H9 (cell line): ENCODE data around the gene KAZN. TPM values are rescaled to one million over a fixed set of nuclear protein-coding genes. Genes with fewer than 3 reads are reported as not detected.

Source experiments
- DNase-seq: peaks from one replicate; pipeline ENCODE4 v3.0.0-alpha.2; 2017
- H2AFZ ChIP-seq: one replicate; pipeline ENCODE4 v1.6.1; 2013; ENCODE audit warnings: mild to moderate bottlenecking, low read length, control low read depth, moderate library complexity
- H2AK5ac ChIP-seq: 2 replicates; pipeline ENCODE4 v1.6.1; 2013; ENCODE audit warnings: low read length, control low read depth, mixed read lengths; ENCODE audit not compliant: insufficient read length
- H2BK120ac ChIP-seq: one replicate; pipeline ENCODE4 v1.6.1; 2013; ENCODE audit warnings: low read depth, mild to moderate bottlenecking, low read length, control low read depth, inconsistent platforms; ENCODE audit not compliant: poor library complexity, severe bottlenecking
- H2BK12ac ChIP-seq: 2 replicates; pipeline ENCODE4 v1.6.1; 2013; ENCODE audit warnings: low read length, control low read depth, mixed read lengths, low read depth; ENCODE audit not compliant: insufficient read length
- H2BK15ac ChIP-seq: 2 replicates; pipeline ENCODE4 v1.6.1; 2013; ENCODE audit warnings: low read depth, low read length, control low read depth
- H2BK20ac ChIP-seq: one replicate; pipeline ENCODE4 v1.6.1; 2013; ENCODE audit warnings: low read depth, mild to moderate bottlenecking, low read length, control low read depth, inconsistent platforms; ENCODE audit not compliant: poor library complexity, severe bottlenecking
- H2BK5ac ChIP-seq: 2 replicates; pipeline ENCODE4 v1.6.1; 2013; ENCODE audit warnings: low read length, control low read depth, mixed read lengths; ENCODE audit not compliant: insufficient read length
- H3K14ac ChIP-seq: 2 replicates; pipeline ENCODE4 v1.6.1; 2013; ENCODE audit warnings: low read length, control low read depth; ENCODE audit not compliant: insufficient read depth
- H3K18ac ChIP-seq: 2 replicates; pipeline ENCODE4 v1.6.1; 2013; ENCODE audit warnings: low read depth, mild to moderate bottlenecking, mixed read lengths, low read length, control low read depth; ENCODE audit not compliant: insufficient read length
- H3K23ac ChIP-seq: 2 replicates; pipeline ENCODE4 v1.6.1; 2013; ENCODE audit warnings: low read length, control low read depth, mixed read lengths, low read depth; ENCODE audit not compliant: insufficient read length
- H3K23me2 ChIP-seq: 2 replicates; pipeline ENCODE4 v1.6.1; 2013; ENCODE audit warnings: low read depth, mild to moderate bottlenecking, mixed read lengths, low read length, control low read depth; ENCODE audit not compliant: insufficient read length, poor library complexity, severe bottlenecking
- H3K27ac ChIP-seq: 2 replicates; pipeline ENCODE4 v1.5.1; 2013; ENCODE audit warnings: low read length, control low read depth, mixed read lengths, low read depth; ENCODE audit not compliant: insufficient read length
- H3K27me3 ChIP-seq: 2 replicates; pipeline ENCODE4 v1.6.1; 2013; ENCODE audit warnings: low read length, control low read depth, inconsistent platforms; ENCODE audit not compliant: insufficient read depth
- H3K4ac ChIP-seq: 2 replicates; pipeline ENCODE4 v1.6.1; 2013; ENCODE audit warnings: low read depth, mild to moderate bottlenecking, control low read depth, inconsistent platforms, low read length, moderate library complexity
- H3K4me1 ChIP-seq: 2 replicates; pipeline ENCODE4 v1.6.1; 2013; ENCODE audit warnings: low read length, control low read depth, inconsistent platforms; ENCODE audit not compliant: insufficient read depth
- H3K4me2 ChIP-seq: 2 replicates; pipeline ENCODE4 v1.6.1; 2013; ENCODE audit warnings: low read length, control low read depth, mixed read lengths; ENCODE audit not compliant: insufficient read length, insufficient read depth
- H3K56ac ChIP-seq: 2 replicates; pipeline ENCODE4 v1.6.1; 2013; ENCODE audit warnings: low read depth, mild to moderate bottlenecking, mixed read lengths, low read length, control low read depth; ENCODE audit not compliant: insufficient read length
- H3K79me1 ChIP-seq: 2 replicates; pipeline ENCODE4 v1.6.1; 2013; ENCODE audit warnings: low read depth, mild to moderate bottlenecking, moderate library complexity, low read length, control low read depth, inconsistent platforms; ENCODE audit not compliant: insufficient read depth, poor library complexity, severe bottlenecking
- H3K79me2 ChIP-seq: 2 replicates; pipeline ENCODE4 v1.6.1; 2013; ENCODE audit warnings: low read length, control low read depth, inconsistent platforms; ENCODE audit not compliant: insufficient read depth
- H3K9ac ChIP-seq: 2 replicates; pipeline ENCODE4 v1.6.1; 2013; ENCODE audit warnings: low read length, control low read depth, mixed read lengths; ENCODE audit not compliant: insufficient read length; ENCODE audit errors: extremely low read depth
- H3K9me3 ChIP-seq: one replicate; pipeline ENCODE4 v1.6.1; 2013; ENCODE audit warnings: low read depth, low read length, inconsistent platforms; ENCODE audit not compliant: control insufficient read depth
- H3T11ph ChIP-seq: one replicate; pipeline ENCODE4 v1.6.1; 2013; ENCODE audit warnings: mild to moderate bottlenecking, low read length, control low read depth, inconsistent platforms
- H4K20me1 ChIP-seq: one replicate; pipeline ENCODE4 v1.6.1; 2013; ENCODE audit not compliant: control insufficient read depth, insufficient read length, insufficient read depth
- H4K5ac ChIP-seq: 2 replicates; pipeline ENCODE4 v1.6.1; 2013; ENCODE audit warnings: low read depth, mild to moderate bottlenecking, mixed read lengths, low read length, control low read depth; ENCODE audit not compliant: insufficient read length
- H4K8ac ChIP-seq: replicated peaks from 2 replicates; pipeline ENCODE4 v1.6.1; 2013; ENCODE audit warnings: low read length, control low read depth, mixed read lengths, low read depth; ENCODE audit not compliant: insufficient read length
- H4K91ac ChIP-seq: 2 replicates; pipeline ENCODE4 v1.6.1; 2013; ENCODE audit warnings: low read depth, mild to moderate bottlenecking, moderate library complexity, mixed read lengths, low read length, control low read depth; ENCODE audit not compliant: insufficient read length
- H3K27ac Mint-ChIP-seq, 3 experiments: 2 replicates in 2 of 3; 3 replicates in 1 of 3; pipeline ENCODE4 v1.8.0; 2020 to 2021; ENCODE audit warnings: mixed read lengths in 3 of 3, mild to moderate bottlenecking in 1 of 3, moderate library complexity in 1 of 3
- H3K27me3 Mint-ChIP-seq: 2 replicates; pipeline ENCODE4 v1.8.0; 2021; ENCODE audit warnings: low read depth, mild to moderate bottlenecking, moderate library complexity, mixed read lengths
- H3K36me3 Mint-ChIP-seq, 3 experiments: 2 replicates in 2 of 3; 3 replicates in 1 of 3; pipeline ENCODE4 v1.8.0; 2020 to 2021; ENCODE audit warnings: low read depth in 3 of 3, mixed read lengths in 3 of 3; ENCODE audit not compliant: insufficient read depth in 1 of 3
- H3K4me1 Mint-ChIP-seq, 2 experiments: 2 replicates each; pipeline ENCODE4 v1.8.0; 2020; ENCODE audit warnings: mixed read lengths in 2 of 2
- H3K4me3 Mint-ChIP-seq, 2 experiments: 2 replicates in 1 of 2; 3 replicates in 1 of 2; pipeline ENCODE4 v1.8.0; 2020 to 2021; ENCODE audit warnings: mild to moderate bottlenecking in 2 of 2, mixed read lengths in 2 of 2, moderate library complexity in 1 of 2
- H3K9me3 Mint-ChIP-seq, 2 experiments: 2 replicates in 1 of 2; 3 replicates in 1 of 2; pipeline ENCODE4 v1.8.0; 2020; ENCODE audit warnings: mild to moderate bottlenecking in 2 of 2, mixed read lengths in 2 of 2, moderate library complexity in 1 of 2
- CTCF ChIP-seq: fragments of 200-600 bp; sonication (generic); conservative IDR thresholded peaks from 3 replicates; pipeline ENCODE4 v1.8.0; 2021; ENCODE audit warnings: antibody characterized with exemption, mild to moderate bottlenecking
- WGBS: extraction: QIAGEN DNeasy Blood & Tissue Kit; methylation state at CpG from one replicate; pipeline ENCODE4 v1.1.7; 2013; ENCODE audit warnings: missing lambda C conversion rate, low lambda C conversion rate, mixed read lengths; ENCODE audit not compliant: insufficient read length; ENCODE audit errors: extremely low coverage; 5-methylcytosine and 5-hydroxymethylcytosine counted together
- total RNA-seq: library from RNA; stranded (reverse); gene quantifications from 2 replicates; pipeline ENCODE4 v1.2.1, GENCODE V29; 2021

Gene KAZN
- total RNA-seq, 1 experiment from 2014 or later, result 7.6 TPM

DNA sequence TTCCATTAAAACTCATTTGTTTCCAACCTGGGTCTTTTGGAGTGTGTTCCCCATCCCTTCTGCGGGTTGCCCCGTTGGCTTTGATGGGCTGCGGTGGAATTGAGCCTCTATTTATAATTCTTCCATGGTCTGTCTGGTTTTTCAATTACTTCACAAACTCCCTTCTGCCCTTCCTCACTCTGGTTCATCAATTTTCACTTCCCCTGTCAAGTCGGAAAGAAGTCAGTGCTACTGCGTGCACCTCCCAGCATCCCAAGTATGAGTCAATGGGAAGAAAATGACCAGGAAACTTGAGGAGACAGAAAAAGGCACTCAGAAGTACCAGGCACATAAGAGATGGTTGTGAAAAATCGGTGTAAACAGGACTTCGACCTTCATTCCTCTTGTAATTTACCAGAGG lies 126.2 kb downstream of the KAZN start:
- peaks cover 0 to 6% (median 0%) of the 10 kb centered on the region in 3 experiments; a peak in 1 of 7 replicates for H3K36me3 Mint-ChIP-seq
- Histone ChIP-seq H2BK120ac (no peak overlapping the region), H3K23me2 (no peaks in the 10 kb centered on the region), H3K14ac (no peak overlapping the region), H4K91ac (no peak overlapping the region), H3K9ac (no peak overlapping the region), H2BK20ac (no peak overlapping the region), H2BK15ac (no peak overlapping the region), H2BK12ac (no peak overlapping the region), H4K8ac (no peak overlapping the region), H3K18ac (no peak overlapping the region), H3K23ac (no peak overlapping the region), H4K20me1 (no peaks in the 10 kb centered on the region), H3K4me2 (no peak overlapping the region), H3K4me1 (peaks cover 8% of the 10 kb centered on the region; the same call in 1 of the 2 replicates), H2BK5ac (no peak overlapping the region), H3K27ac (no peak overlapping the region), H3K27me3 (no peaks in the 10 kb centered on the region), H3T11ph (no peak overlapping the region), H2AFZ (no peak overlapping the region), H3K79me1 (no peaks in the 10 kb centered on the region), H3K4ac (no peak overlapping the region), H4K5ac (no peak overlapping the region), H3K56ac (no peak overlapping the region), H3K79me2 (no peaks in the 10 kb centered on the region), H2AK5ac (no peak overlapping the region), H3K9me3 (no peaks in the 10 kb centered on the region)
- H3K4me3 Mint-ChIP-seq, result no peak overlapping the region
- peaks cover 46 to 52% of the 10 kb centered on the region in 2 experiments for H3K4me1 Mint-ChIP-seq
- WGBS, result no CpG with 5 or more reads among the region's 7 CpGs
- H3K9me3 Mint-ChIP-seq, result peaks cover 0 to 3% of the 10 kb centered on the region in 2 experiments; a peak in 1 of 5 replicates
- no peak for TF ChIP-seq CTCF
- no peak for DNase-seq
- H3K27ac Mint-ChIP-seq, result no peak overlapping the region
- peaks cover 16% of the 10 kb centered on the region for H3K27me3 Mint-ChIP-seq
